Osteoblast (primary cell): ENCODE data around the gene HDAC9. TPM values are rescaled to one million over a fixed set of nuclear protein-coding genes. Genes with fewer than 3 reads are reported as not detected.

ENCODE experiments used
- DNase-seq: peaks from one replicate; pipeline ENCODE4 v3.0.0; 2011; ENCODE audit warnings: low spot score, mixed read lengths; ENCODE audit not compliant: insufficient read length; ENCODE audit errors: missing footprints
- H2AFZ ChIP-seq: 2 replicates; pipeline ENCODE4 v1.6.0; 2011; ENCODE audit warnings: mild to moderate bottlenecking, low read length
- H3K27ac ChIP-seq: 2 replicates; pipeline ENCODE4 v1.5.1; 2011; ENCODE audit warnings: mild to moderate bottlenecking, low read depth, low read length, moderate library complexity
- H3K27me3 ChIP-seq: 2 replicates; pipeline ENCODE4 v1.6.0; 2012; ENCODE audit warnings: mild to moderate bottlenecking, control low read depth, inconsistent platforms, low read length, moderate library complexity; ENCODE audit not compliant: insufficient read depth
- H3K36me3 ChIP-seq: 2 replicates; pipeline ENCODE4 v1.5.1; 2011; ENCODE audit warnings: mild to moderate bottlenecking, low read length, control low read depth, moderate library complexity; ENCODE audit not compliant: insufficient read depth
- H3K4me1 ChIP-seq: 2 replicates; pipeline ENCODE4 v1.5.1; 2011; ENCODE audit warnings: mild to moderate bottlenecking, low read length, control low read depth, moderate library complexity; ENCODE audit not compliant: insufficient read depth
- H3K4me2 ChIP-seq: 2 replicates; pipeline ENCODE4 v1.6.0; 2011; ENCODE audit warnings: mild to moderate bottlenecking, low read length; ENCODE audit not compliant: insufficient read depth
- H3K4me3 ChIP-seq: fragments of 200-600 bp; sonication (generic); 3 replicates; pipeline ENCODE4 v1.5.1; 2012; ENCODE audit warnings: mild to moderate bottlenecking, low read length, inconsistent platforms; ENCODE audit not compliant: insufficient read depth
- H3K79me2 ChIP-seq: 2 replicates; pipeline ENCODE4 v1.6.0; 2012; ENCODE audit warnings: mild to moderate bottlenecking, low read length, control low read depth, inconsistent platforms; ENCODE audit not compliant: insufficient read depth
- H3K9me3 ChIP-seq: 2 replicates; pipeline ENCODE4 v1.5.1; 2011; ENCODE audit warnings: low read depth, low read length, control low read depth
- H4K20me1 ChIP-seq: 2 replicates; pipeline ENCODE4 v1.6.0; 2012; ENCODE audit warnings: mild to moderate bottlenecking, low read length, control low read depth; ENCODE audit not compliant: insufficient read depth
- total RNA-seq: library from RNA; depleted of rRNA; stranded (reverse); fragments of >200 nt; gene quantifications from 2 replicates; pipeline ENCODE4 v1.2.3, GENCODE V29; 2012
- TF ChIP-seq, protein P1 (sequence below): IDR thresholded peaks from 2 replicates; pipeline ENCODE4 v1.5.1; 2011; ENCODE audit warnings: mild to moderate bottlenecking, low read depth, low read length, moderate library complexity; ENCODE audit errors: extremely low read depth

Gene HDAC9
- total RNA-seq, 1 donor = 21.7 TPM

DNA sequence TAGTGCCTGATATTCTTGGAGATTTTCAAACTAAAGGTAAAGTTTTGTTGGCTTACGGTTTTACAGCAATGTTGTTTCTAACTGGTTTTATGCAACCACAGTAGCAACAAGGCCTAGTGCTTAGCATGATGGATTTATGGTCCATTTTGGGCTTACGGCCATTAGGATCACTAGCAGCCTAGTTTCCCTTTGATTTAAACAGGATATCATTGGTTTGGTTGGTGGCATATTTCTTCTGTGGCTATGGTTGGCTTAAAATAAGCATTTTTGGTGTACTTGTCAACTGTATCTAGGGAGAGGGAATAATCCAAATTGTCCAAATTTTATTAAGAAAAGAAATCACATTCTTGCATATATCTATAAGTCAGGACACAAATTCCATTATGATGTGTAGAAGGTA is 194.0 kb downstream of the HDAC9 start:
- TF ChIP-seq, protein P1, sequence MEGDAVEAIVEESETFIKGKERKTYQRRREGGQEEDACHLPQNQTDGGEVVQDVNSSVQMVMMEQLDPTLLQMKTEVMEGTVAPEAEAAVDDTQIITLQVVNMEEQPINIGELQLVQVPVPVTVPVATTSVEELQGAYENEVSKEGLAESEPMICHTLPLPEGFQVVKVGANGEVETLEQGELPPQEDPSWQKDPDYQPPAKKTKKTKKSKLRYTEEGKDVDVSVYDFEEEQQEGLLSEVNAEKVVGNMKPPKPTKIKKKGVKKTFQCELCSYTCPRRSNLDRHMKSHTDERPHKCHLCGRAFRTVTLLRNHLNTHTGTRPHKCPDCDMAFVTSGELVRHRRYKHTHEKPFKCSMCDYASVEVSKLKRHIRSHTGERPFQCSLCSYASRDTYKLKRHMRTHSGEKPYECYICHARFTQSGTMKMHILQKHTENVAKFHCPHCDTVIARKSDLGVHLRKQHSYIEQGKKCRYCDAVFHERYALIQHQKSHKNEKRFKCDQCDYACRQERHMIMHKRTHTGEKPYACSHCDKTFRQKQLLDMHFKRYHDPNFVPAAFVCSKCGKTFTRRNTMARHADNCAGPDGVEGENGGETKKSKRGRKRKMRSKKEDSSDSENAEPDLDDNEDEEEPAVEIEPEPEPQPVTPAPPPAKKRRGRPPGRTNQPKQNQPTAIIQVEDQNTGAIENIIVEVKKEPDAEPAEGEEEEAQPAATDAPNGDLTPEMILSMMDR = no peak
- Histone ChIP-seq H3K4me2 (no peak overlapping the region), H3K27me3 (no peaks in the 10 kb centered on the region), H3K9me3 (no peaks in the 10 kb centered on the region), H3K36me3 (no peaks in the 10 kb centered on the region), H3K79me2 (no peaks in the 10 kb centered on the region), H3K4me3 (no peak overlapping the region), H3K27ac (no peak overlapping the region), H3K4me1 (peaks cover 6% of the 10 kb centered on the region), H4K20me1 (no peaks in the 10 kb centered on the region), H2AFZ (peak overlapping the region; percentile 15)
- no peak for DNase-seq

DNA sequence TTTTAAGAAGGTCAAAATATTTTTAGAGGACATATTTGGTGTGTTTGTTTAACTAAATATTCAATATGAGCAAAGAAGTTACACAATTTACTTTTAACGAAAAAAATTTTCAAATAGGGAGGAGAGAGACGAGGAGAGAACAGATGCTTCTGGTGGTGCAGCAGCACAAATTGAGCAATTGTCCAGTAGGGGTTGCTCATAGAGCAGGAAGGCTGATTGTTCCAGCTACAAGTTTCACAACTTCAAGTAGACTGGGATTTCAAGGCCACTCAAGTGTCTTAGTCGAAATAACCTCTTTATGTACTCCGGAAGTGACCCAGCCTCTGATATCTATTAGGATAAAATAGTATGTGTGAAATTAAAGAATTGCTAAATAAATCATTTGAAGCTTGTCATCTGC is 197.9 kb downstream of the HDAC9 start:
- TF ChIP-seq, protein P1 = peak; percentile 87
- Histone ChIP-seq H3K36me3 (no peaks in the 10 kb centered on the region), H3K4me2 (no peak overlapping the region), H3K27ac (no peak overlapping the region), H3K79me2 (no peaks in the 10 kb centered on the region), H3K4me1 (peaks cover 6% of the 10 kb centered on the region), H2AFZ (no peak overlapping the region), H3K9me3 (no peaks in the 10 kb centered on the region), H4K20me1 (no peaks in the 10 kb centered on the region), H3K4me3 (no peak overlapping the region), H3K27me3 (no peaks in the 10 kb centered on the region)
- peak; percentile 3 for DNase-seq

DNA sequence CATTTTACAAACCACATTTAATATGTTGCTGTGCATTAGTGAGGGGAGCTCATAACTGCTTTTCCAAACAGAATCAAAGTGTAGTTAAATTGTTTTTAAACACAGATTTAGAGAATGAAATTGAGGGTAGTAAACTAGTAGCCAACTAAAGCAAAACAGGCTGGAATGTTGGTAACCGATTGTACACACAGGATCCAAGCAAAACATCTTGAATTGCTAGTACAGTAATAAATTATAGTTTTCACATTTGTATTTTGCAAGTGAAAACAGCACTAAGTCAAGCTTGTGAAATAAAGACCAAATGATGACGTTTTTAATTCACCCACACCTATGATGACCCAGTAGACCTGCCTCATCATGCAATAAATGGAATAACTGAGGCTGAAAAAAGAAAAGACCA is 198.3 kb downstream of the HDAC9 start:
- no peaks in the 10 kb centered on the region for H3K36me3 ChIP-seq
- H3K4me3 ChIP-seq = no peak overlapping the region
- no peaks in the 10 kb centered on the region for H3K9me3 ChIP-seq
- no peaks in the 10 kb centered on the region for H3K79me2 ChIP-seq
- TF ChIP-seq, protein P1 = no peak
- peak; percentile 71 for DNase-seq
- peaks cover 6% of the 10 kb centered on the region for H3K4me1 ChIP-seq
- no peak overlapping the region for H3K27ac ChIP-seq
- no peaks in the 10 kb centered on the region for H4K20me1 ChIP-seq
- H3K27me3 ChIP-seq = no peaks in the 10 kb centered on the region
- H2AFZ ChIP-seq = no peak overlapping the region
- no peak overlapping the region for H3K4me2 ChIP-seq

DNA sequence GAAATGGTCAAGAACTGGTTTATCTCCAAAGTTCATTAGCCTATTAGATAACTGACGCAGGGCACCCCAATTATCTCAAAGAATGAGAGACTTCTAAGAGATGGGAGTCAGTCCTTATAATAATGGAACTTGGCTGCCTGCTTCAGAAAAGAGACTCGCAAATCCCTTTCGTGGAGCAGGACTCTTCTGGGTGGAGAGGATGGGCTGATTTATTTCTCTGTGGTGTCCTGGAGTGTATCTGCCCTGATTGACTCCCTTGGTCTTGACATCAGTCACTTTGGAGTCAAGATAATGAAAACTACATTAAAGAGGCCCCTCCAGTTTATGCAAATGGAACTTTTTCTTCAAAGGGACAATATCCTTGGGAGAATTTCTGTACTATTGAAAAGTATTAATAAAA is 198.9 kb downstream of the HDAC9 start:
- TF ChIP-seq, protein P1 = no peak
- no peaks in the 10 kb centered on the region for H3K9me3 ChIP-seq
- no peaks in the 10 kb centered on the region for H3K79me2 ChIP-seq
- no peaks in the 10 kb centered on the region for H3K36me3 ChIP-seq
- no peak overlapping the region for H3K4me2 ChIP-seq
- no peak for DNase-seq
- H3K27me3 ChIP-seq = no peaks in the 10 kb centered on the region
- H3K4me3 ChIP-seq = no peak overlapping the region
- H3K4me1 ChIP-seq = peaks cover 6% of the 10 kb centered on the region
- H3K27ac ChIP-seq = no peak overlapping the region
- H4K20me1 ChIP-seq = no peaks in the 10 kb centered on the region
- H2AFZ ChIP-seq = no peak overlapping the region
